AG10803 (cell line): Measurements from ENCODE around the gene C1orf21.

ENCODE experiments used
- DNase-seq: peaks from one replicate; pipeline ENCODE4 v3.0.0; 2010; ENCODE audit warnings: low read depth
- H3K4me3 ChIP-seq: 2 replicates; pipeline ENCODE4 v1.5.1; 2011; ENCODE audit warnings: mild to moderate bottlenecking, low read length, control low read depth
- CTCF ChIP-seq: conservative IDR thresholded peaks from 2 replicates; pipeline ENCODE4 v1.5.1; 2011; ENCODE audit warnings: mild to moderate bottlenecking, low read length, control low read depth, inconsistent platforms

The C1orf21 gene

GRCh38 chr1:184479435-184480167, 92.8 kb downstream of the C1orf21 start:
- DNase-seq, result no peak
- no peak for TF ChIP-seq CTCF

GRCh38 chr1:184480736-184481135, 93.9 kb downstream of the C1orf21 start:
- no peak for TF ChIP-seq CTCF
- H3K4me3 ChIP-seq, result no peak overlapping the region
- no peak for DNase-seq

More at GRCh38 chr1:184479435-184480167, 92.8 kb downstream of the C1orf21 start:
- H3K4me3 ChIP-seq, result no peak overlapping the region

- no peak for TF ChIP-seq CTCF
- peak; percentile 68 for DNase-seq
- no peak overlapping the region for H3K4me3 ChIP-seq
Observed at GRCh38 chr1:184482136-184482535, 95.3 kb downstream of the C1orf21 start.

- peak; percentile 32 for TF ChIP-seq CTCF
- no peak overlapping the region for H3K4me3 ChIP-seq
- peak; percentile 78 for DNase-seq
Observed at GRCh38 chr1:184483101-184483683, 96.4 kb downstream of the C1orf21 start.

GRCh38 chr1:184485751-184486723, 99.2 kb downstream of the C1orf21 start:
- TF ChIP-seq CTCF, result no peak
- H3K4me3 ChIP-seq, result no peak overlapping the region
- DNase-seq, result peak; percentile 25

GRCh38 chr1:184486761-184487445, 100.1 kb downstream of the C1orf21 start:
- no peak for TF ChIP-seq CTCF
- no peak for DNase-seq
- H3K4me3 ChIP-seq, result no peak overlapping the region
